ENCODE data around the gene SSBP3.

- peak; percentile 89 for TF ChIP-seq POLR2AphosphoS5 (IDR thresholded peaks at IDR 0.05; ENCODE audit: low read depth)
- TF ChIP-seq CTCF (IDR thresholded peaks at IDR 0.05; ENCODE audit: insufficient read depth, low read length), result no peak
- no peak for TF ChIP-seq GABPA (IDR thresholded peaks at IDR 0.05; ENCODE audit: low read depth)
- peak; percentile 51; the same call in 1 of the 2 replicates for TF ChIP-seq SPI1 (IDR thresholded peaks at IDR 0.05; ENCODE audit: borderline replicate concordance, low read depth)
These were observed 206.3 kb downstream of the SSBP3 start, which contains the start of the genes CYB5RL and MRPL37 for GRCh38 chr1:54199765-54200518.

Measured in HL-60 (cell line).